K562 (cell line): ENCODE measurements around the gene NUAK1. TPM values are rescaled to one million over a fixed set of nuclear protein-coding genes. Genes with fewer than 3 reads are reported as not detected.

Source experiments
- ATAC-seq: fragments of 200-7000 bp; cut with Tn5 transposase; 3 replicates; pipeline ENCODE4 v1.9.1; 2020; ENCODE audit warnings: moderate library complexity
- BruUV-seq: library from RNA; stranded (reverse); fragments of 400-500 nt; replicated peaks from 2 replicates; lab custom pipeline; 2021; lab: Mats Ljungman, UMichigan
- CTCF ChIA-PET: fragments of 300-600 bp; formaldehyde crosslinking; extraction: SDS; loops from one replicate; lab custom pipeline; 2021; ENCODE audit warnings: low intra/inter-chr PET ratio; lab: Yijun Ruan, JAX
- POLR2A ChIA-PET: fragments of 300-600, 350-650 bp; sonication (Branson Sonifier 250); formaldehyde crosslinking; extraction: SDS; loops from one replicate; lab custom pipeline; 2021; ENCODE audit warnings: antibody characterized with exemption, inconsistent platforms; lab: Yijun Ruan, JAX
- DNase-seq, 4 experiments: peaks; one replicate each; pipeline versions ENCODE4 v3.0.0 to v3.0.0-alpha.2; 2011 to 2018; ENCODE audit warnings: low spot score in 3 of 4, mixed read lengths in 3 of 4; ENCODE audit errors: extremely low read depth in 1 of 4
- FAIRE-seq: peaks from 2 replicates; lab custom pipeline; 2011; peaks lifted over from hg19 to GRCh38; lab: Jason Lieb, UNC
- H2AFZ ChIP-seq: 2 replicates; pipeline ENCODE4 v1.6.0; 2011; ENCODE audit warnings: low read depth, low read length, control low read depth, inconsistent platforms
- H3K27ac ChIP-seq: fragments of 200-600 bp; 3 replicates; pipeline ENCODE4 v1.8.0; 2011; ENCODE audit warnings: low read depth, mild to moderate bottlenecking, control low read depth, inconsistent platforms, low read length, moderate library complexity, mixed read lengths; ENCODE audit errors: extremely low read depth
- H3K27me3 ChIP-seq, 2 experiments: fragments of 300-600 bp in 1 of 2; 2 replicates in 1 of 2; 3 replicates in 1 of 2; pipeline versions ENCODE4 v1.6.0 to v1.8.0; 2011; ENCODE audit warnings: inconsistent platforms in 2 of 2, low read length in 2 of 2, mild to moderate bottlenecking in 1 of 2, mixed read lengths in 1 of 2, moderate library complexity in 1 of 2; ENCODE audit not compliant: control insufficient read depth in 2 of 2, insufficient read depth in 2 of 2
- H3K36me3 ChIP-seq: fragments of 300-600 bp; 3 replicates; pipeline ENCODE4 v1.8.0; 2011; ENCODE audit warnings: mild to moderate bottlenecking, low read length, inconsistent platforms; ENCODE audit not compliant: control insufficient read depth, insufficient read depth
- H3K4me1 ChIP-seq, 2 experiments: fragments of 200-600 bp in 1 of 2; replicated peaks in 1 of 2; 2 replicates in 1 of 2; 3 replicates in 1 of 2; pipeline versions ENCODE4 v1.5.1 to v1.8.0; 2011; ENCODE audit warnings: inconsistent platforms in 2 of 2, low read length in 2 of 2, mild to moderate bottlenecking in 1 of 2, mixed read lengths in 1 of 2, moderate library complexity in 1 of 2; ENCODE audit not compliant: control insufficient read depth in 2 of 2, insufficient read depth in 2 of 2
- H3K4me2 ChIP-seq: 2 replicates; pipeline ENCODE4 v1.6.1; 2011; ENCODE audit warnings: low read length, control low read depth, inconsistent platforms, mixed read lengths; ENCODE audit not compliant: insufficient read depth
- H3K4me3 ChIP-seq: fragments of 200-600 bp; sonication (generic), shearing (Covaris generic); 2 replicates; pipeline ENCODE4 v1.5.1; 2016; ENCODE audit warnings: control low read depth, inconsistent platforms
- H3K79me2 ChIP-seq: fragments of 200-600 bp; 3 replicates; pipeline ENCODE4 v1.8.0; 2011; ENCODE audit warnings: low read length, inconsistent platforms; ENCODE audit not compliant: control insufficient read depth, insufficient read depth
- H3K9ac ChIP-seq, 2 experiments: 2 replicates each; pipeline versions ENCODE4 v1.6.0 to v1.6.1; 2011; ENCODE audit warnings: low read depth in 2 of 2, low read length in 2 of 2, control low read depth in 1 of 2, inconsistent platforms in 1 of 2, mild to moderate bottlenecking in 1 of 2, mixed read lengths in 1 of 2; ENCODE audit not compliant: insufficient read depth in 1 of 2
- H3K9me1 ChIP-seq: one replicate; pipeline ENCODE4 v1.6.0; 2011; ENCODE audit warnings: inconsistent platforms, mild to moderate bottlenecking, low read length, moderate library complexity; ENCODE audit not compliant: control insufficient read depth, insufficient read depth
- H3K9me3 ChIP-seq: replicated peaks from 2 replicates; pipeline ENCODE4 v1.5.1; 2011; ENCODE audit warnings: low read depth, low read length, inconsistent platforms; ENCODE audit not compliant: control insufficient read depth, insufficient read depth
- H4K20me1 ChIP-seq: replicated peaks from 2 replicates; pipeline ENCODE4 v1.6.1; 2011; ENCODE audit warnings: low read length, inconsistent platforms, mixed read lengths; ENCODE audit not compliant: control insufficient read depth, insufficient read depth
- CBFA2T2 ChIP-seq: fragments of 450-650 bp; conservative IDR thresholded peaks from 2 replicates; pipeline ENCODE4 v1.6.1; 2017; ENCODE audit warnings: mild to moderate bottlenecking
- ETV5 ChIP-seq: sonication (generic); formaldehyde crosslinking; IDR thresholded peaks from 2 replicates; pipeline ENCODE4 v1.4.0; 2020; ENCODE audit warnings: low read depth, mild to moderate bottlenecking, missing genetic modification reagents
- FOXM1 ChIP-seq, 2 experiments: fragments of 450-650 bp in 1 of 2; sonication (generic) in 1 of 2; formaldehyde crosslinking in 1 of 2; IDR thresholded peaks; 2 replicates each; pipeline versions ENCODE4 v1.6.1 to v1.9.0; 2017 to 2022; ENCODE audit warnings: low read depth in 2 of 2, mild to moderate bottlenecking in 2 of 2, missing genetic modification reagents in 1 of 2, moderate library complexity in 1 of 2
- KAT7 ChIP-seq: sonication (generic); formaldehyde crosslinking; IDR thresholded peaks from 2 replicates; pipeline ENCODE4 v1.8.0; 2022; ENCODE audit warnings: missing genetic modification reagents, mild to moderate bottlenecking, borderline replicate concordance
- MAFF ChIP-seq: IDR thresholded peaks from 2 replicates; pipeline ENCODE4 v1.6.1; 2012; ENCODE audit warnings: low read length, improper control_type of control experiment
- MCM5 ChIP-seq: fragments of 450-650 bp; IDR thresholded peaks from 2 replicates; pipeline ENCODE4 v1.6.1; 2016; ENCODE audit warnings: low read depth
- MECOM ChIP-seq: fragments of 250-450 bp; sonication (Bioruptor Pico); IDR thresholded peaks from 2 replicates; pipeline ENCODE4 v1.8.0; 2022; ENCODE audit warnings: inconsistent platforms
- NFIX ChIP-seq: fragments of 250-450 bp; sonication (Bioruptor Pico); IDR thresholded peaks from 2 replicates; pipeline ENCODE4 v1.4.0; 2020; ENCODE audit warnings: low read depth, mild to moderate bottlenecking, moderate library complexity
- PML ChIP-seq: IDR thresholded peaks from 2 replicates; pipeline ENCODE4 v1.6.1; 2012; ENCODE audit warnings: low read length, inconsistent platforms
- PTTG1 ChIP-seq: fragments of 450-650 bp; IDR thresholded peaks from 2 replicates; pipeline ENCODE4 v1.6.1; 2016; ENCODE audit warnings: low read depth, mild to moderate bottlenecking, missing genetic modification characterization, missing compliant biosample characterization
- RHOXF2B ChIP-seq: fragments of 250-450 bp; sonication (Bioruptor Pico); conservative IDR thresholded peaks from 2 replicates; pipeline ENCODE4 v1.5.1; 2021
- TEAD1 ChIP-seq, 2 experiments: fragments of 450-650 bp in 1 of 2; sonication (generic) in 1 of 2; formaldehyde crosslinking; IDR thresholded peaks; 2 replicates each; pipeline versions ENCODE4 v1.4.0 to v1.8.0; 2020 to 2022; ENCODE audit warnings: mild to moderate bottlenecking in 2 of 2, missing genetic modification reagents in 1 of 2
- ZNF444 ChIP-seq: fragments of 250-450 bp; sonication (Bioruptor Pico); IDR thresholded peaks from 2 replicates; pipeline ENCODE4 v1.4.0; 2020; ENCODE audit warnings: mild to moderate bottlenecking, moderate library complexity
- ZNF830 ChIP-seq: fragments of 250-450 bp; sonication (Bioruptor Pico); IDR thresholded peaks from 2 replicates; pipeline ENCODE4 v1.5.0; 2021; ENCODE audit warnings: mild to moderate bottlenecking
- WGBS: fragments of 100-300 bp; shearing (Covaris generic); methylation state at CpG from one replicate; pipeline ENCODE4 v1.1.6; 2016; ENCODE audit warnings: low coverage, mixed read lengths; ENCODE audit not compliant: insufficient coverage; ENCODE audit errors: missing lambda C conversion rate; 5-methylcytosine and 5-hydroxymethylcytosine counted together
- in situ Hi-C: fragments of 300-500 bp; cut with MboI; formaldehyde crosslinking; loops from 4 replicates; pipeline ENCODE4 v1.15.0; 2018; ENCODE audit warnings: inconsistent platforms, mixed read lengths
- intact Hi-C: fragments of 100-400 bp; cut with micrococcal nuclease; formaldehyde crosslinking; loops from 2 replicates; pipeline ENCODE4 v1.14.2; 2022
- polyA plus RNA-seq, 8 experiments: library from polyadenylated mRNA; depleted of rRNA in 4 of 8; stranded (reverse) in 5 of 8; unstranded in 3 of 8; fragments of >200 nt; fragmentation: Nextera tagmentation in 2 of 8; fragmentation: Illumina TruSeq in 1 of 8; extraction: Ambion mirVana in 2 of 8; extraction: Trizol in 1 of 8; gene quantifications; 2 replicates each; pipeline versions ENCODE4 v1.2.1 to v1.2.3, GENCODE V29; 2011 to 2014; ENCODE audit warnings: inconsistent platforms in 1 of 8, missing spikeins in 1 of 8
- total RNA-seq, 7 experiments: library from RNA; depleted of rRNA in 6 of 7; stranded (reverse); fragments of >200 nt in 6 of 7; fragmentation: Illumina TruSeq in 2 of 7; extraction: Trizol in 2 of 7; gene quantifications; 2 replicates each; pipeline versions ENCODE4 v1.2.1 to v1.2.3, GENCODE V29; 2011 to 2021; ENCODE audit warnings: low replicate concordance in 1 of 7
- TF ChIP-seq, protein P1 (sequence below): fragments of 450-650 bp; IDR thresholded peaks from 2 replicates; pipeline ENCODE4 v1.6.1; 2017; ENCODE audit warnings: mild to moderate bottlenecking, moderate library complexity

Gene NUAK1
- total and polyA plus RNA-seq, 9 of the 15 experiments (the other 6 are each of a cell fraction or from before 2014, with no cell fraction given): 0.02 TPM; not detected in 8

DNA sequence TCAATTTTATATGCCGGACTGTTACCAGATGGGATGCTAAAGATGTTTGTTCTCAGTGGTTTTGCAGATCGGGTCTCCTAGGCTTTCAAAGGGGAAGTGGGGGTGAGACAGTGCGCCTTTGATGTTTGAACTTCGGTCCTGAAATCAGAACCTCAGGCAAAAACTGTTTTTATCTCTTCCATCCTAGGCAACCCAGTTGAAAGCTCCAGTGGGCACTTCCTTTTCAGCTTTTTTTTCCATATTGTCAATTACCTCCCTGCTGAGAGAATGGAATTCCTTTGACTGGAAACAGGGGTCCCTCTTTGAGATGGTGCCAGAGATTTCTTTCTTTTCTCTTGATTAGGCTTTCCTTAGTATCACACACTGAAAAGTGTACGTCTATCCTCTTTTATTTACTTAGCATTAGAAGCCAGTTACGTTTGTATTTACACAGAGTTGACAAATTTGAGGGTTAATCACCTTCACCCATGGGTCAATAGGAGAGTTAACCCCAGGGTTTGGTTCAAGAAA, 40.0 kb downstream of the NUAK1 start:
- FAIRE-seq (no peak), DNase-seq (no peak), ATAC-seq (no peak)
- Histone ChIP-seq H3K9me3 (no peaks in the 10 kb centered on the region), H3K4me2 (no peak overlapping the region), H3K27ac (no peak overlapping the region), H3K9me1 (no peaks in the 10 kb centered on the region), H3K36me3 (no peaks in the 10 kb centered on the region), H2AFZ (no peak overlapping the region), H4K20me1 (no peaks in the 10 kb centered on the region; the same call in 1 of the 2 replicates), H3K4me3 (no peak overlapping the region), H3K27me3 (peaks cover 5 to 29% of the 10 kb centered on the region in 2 experiments; a peak in 3 of 5 replicates), H3K79me2 (no peaks in the 10 kb centered on the region), H3K4me1 (no peaks in the 10 kb centered on the region), H3K9ac (no peak overlapping the region)
- intact Hi-C loops (no loop called here), in situ Hi-C loops (no loop called here)
- POLR2A ChIA-PET: no interaction called here
- WGBS: 0% methylated on average over 6 of the region's 6 CpGs
- no TSS peak for BruUV-seq
- TF ChIP-seq ETV5 (CRISPR knock-in tag) (no peak), ZNF830 (CRISPR knock-in tag) (no peak), PML (no peak), RHOXF2B (CRISPR knock-in tag) (no peak), CBFA2T2 (no peak), FOXM1 (IDR thresholded peaks at IDR 0.05; ENCODE audit: low read depth) (no peak), FOXM1 (CRISPR knock-in tag; IDR thresholded peaks at IDR 0.05; ENCODE audit: low read depth) (no peak), KAT7 (CRISPR knock-in tag) (no peak), NFIX (CRISPR knock-in tag) (no peak), MAFF (no peak), PTTG1 (tag) (no peak), MECOM (CRISPR knock-in tag) (no peak), ZNF444 (CRISPR knock-in tag) (no peak), MCM5 (no peak), TEAD1 (CRISPR knock-in tag; IDR thresholded peaks at IDR 0.05) (no peak)
- TF ChIP-seq, protein P1, sequence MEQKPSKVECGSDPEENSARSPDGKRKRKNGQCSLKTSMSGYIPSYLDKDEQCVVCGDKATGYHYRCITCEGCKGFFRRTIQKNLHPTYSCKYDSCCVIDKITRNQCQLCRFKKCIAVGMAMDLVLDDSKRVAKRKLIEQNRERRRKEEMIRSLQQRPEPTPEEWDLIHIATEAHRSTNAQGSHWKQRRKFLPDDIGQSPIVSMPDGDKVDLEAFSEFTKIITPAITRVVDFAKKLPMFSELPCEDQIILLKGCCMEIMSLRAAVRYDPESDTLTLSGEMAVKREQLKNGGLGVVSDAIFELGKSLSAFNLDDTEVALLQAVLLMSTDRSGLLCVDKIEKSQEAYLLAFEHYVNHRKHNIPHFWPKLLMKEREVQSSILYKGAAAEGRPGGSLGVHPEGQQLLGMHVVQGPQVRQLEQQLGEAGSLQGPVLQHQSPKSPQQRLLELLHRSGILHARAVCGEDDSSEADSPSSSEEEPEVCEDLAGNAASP: no peak
- CTCF ChIA-PET: no interaction called here
